ENCODE measurements around the gene SLC38A6.

- TF ChIP-seq CTCF (IDR thresholded peaks at IDR 0.05) (no peak), POLR2A (IDR thresholded peaks at IDR 0.05) (no peak)
Measured at GRCh38 chr14:60968099-60968498, 12.9 kb upstream of the SLC38A6 start.

Data from testis (tissue), 2 donors.